Neural crest cell (in vitro differentiated cells): Measurements from ENCODE around the gene NR2E3. TPM values are rescaled to one million over a fixed set of nuclear protein-coding genes. Genes with fewer than 3 reads are reported as not detected.

Source experiments
- DNase-seq: peaks from one replicate; pipeline ENCODE4 v3.0.0; 2021; ENCODE audit warnings: low read depth, mixed read lengths, low spot score
- H3K27ac Mint-ChIP-seq: one replicate; pipeline ENCODE4 v1.8.0; 2021; ENCODE audit warnings: mild to moderate bottlenecking, mixed read lengths; ENCODE audit not compliant: unreplicated experiment
- H3K27me3 Mint-ChIP-seq: 2 replicates; pipeline ENCODE4 v1.8.0; 2021; ENCODE audit warnings: low read depth, mild to moderate bottlenecking, mixed read lengths
- H3K36me3 Mint-ChIP-seq: 2 replicates; pipeline ENCODE4 v1.8.0; 2021; ENCODE audit warnings: low read depth, mild to moderate bottlenecking, mixed read lengths
- H3K4me1 Mint-ChIP-seq: 2 replicates; pipeline ENCODE4 v1.8.0; 2021; ENCODE audit warnings: mixed read lengths
- H3K4me3 Mint-ChIP-seq: one replicate; pipeline ENCODE4 v1.8.0; 2021; ENCODE audit warnings: mild to moderate bottlenecking, mixed read lengths
- H3K9me3 Mint-ChIP-seq: 2 replicates; pipeline ENCODE4 v1.8.0; 2021; ENCODE audit warnings: mixed read lengths
- CTCF ChIP-seq: fragments of 200-600 bp; sonication (generic); conservative IDR thresholded peaks from 2 replicates; pipeline ENCODE4 v1.5.0; 2021; ENCODE audit warnings: antibody characterized with exemption, mild to moderate bottlenecking
- total RNA-seq: library from RNA; stranded (reverse); gene quantifications from 2 replicates; pipeline ENCODE4 v1.2.1, GENCODE V29; 2021

NR2E3 gene
- total RNA-seq, 1 donor from 2014 or later: not detected

- peak; percentile 50 for TF ChIP-seq CTCF
- DNase-seq: no peak
- no peak overlapping the region for H3K27ac Mint-ChIP-seq
These were observed 7.6 kb upstream of the NR2E3 start for GRCh38 chr15:71802770-71803169.

GRCh38 chr15:71804226-71804625 lies 6.1 kb upstream of the NR2E3 start:
- Mint-ChIP-seq H3K27me3 (no peaks in the 10 kb centered on the region), H3K4me3 (no peak overlapping the region), H3K36me3 (peaks cover 2% of the 10 kb centered on the region), H3K4me1 (peaks cover 38% of the 10 kb centered on the region), H3K9me3 (peaks cover 2% of the 10 kb centered on the region), H3K27ac (no peak overlapping the region)
- TF ChIP-seq CTCF: no peak
- DNase-seq: no peak

More at GRCh38 chr15:71802770-71803169, 7.6 kb upstream of the NR2E3 start:
- peaks cover 2% of the 10 kb centered on the region for H3K36me3 Mint-ChIP-seq
- H3K4me3 Mint-ChIP-seq: no peak overlapping the region
- H3K4me1 Mint-ChIP-seq: peaks cover 31% of the 10 kb centered on the region
- no peaks in the 10 kb centered on the region for H3K27me3 Mint-ChIP-seq
- peaks cover 2% of the 10 kb centered on the region for H3K9me3 Mint-ChIP-seq

GRCh38 chr15:71804695-71805470 lies 5.5 kb upstream of the NR2E3 start:
- no peak for DNase-seq
- peaks cover 2% of the 10 kb centered on the region for H3K9me3 Mint-ChIP-seq
- no peaks in the 10 kb centered on the region for H3K27me3 Mint-ChIP-seq
- peaks cover 2% of the 10 kb centered on the region for H3K36me3 Mint-ChIP-seq
- H3K4me3 Mint-ChIP-seq: no peak overlapping the region
- no peak for TF ChIP-seq CTCF
- peaks cover 38% of the 10 kb centered on the region for H3K4me1 Mint-ChIP-seq
- no peak overlapping the region for H3K27ac Mint-ChIP-seq

GRCh38 chr15:71806452-71806931 lies 3.9 kb upstream of the NR2E3 start:
- no peak overlapping the region for H3K4me3 Mint-ChIP-seq
- peaks cover 33% of the 10 kb centered on the region for H3K4me1 Mint-ChIP-seq
- H3K9me3 Mint-ChIP-seq: no peaks in the 10 kb centered on the region
- peak overlapping the region; percentile 86 for H3K27ac Mint-ChIP-seq
- no peak for DNase-seq
- no peaks in the 10 kb centered on the region for H3K27me3 Mint-ChIP-seq
- H3K36me3 Mint-ChIP-seq: no peaks in the 10 kb centered on the region
- no peak for TF ChIP-seq CTCF

- DNase-seq: no peak
- Mint-ChIP-seq H3K4me3 (no peak overlapping the region), H3K36me3 (no peaks in the 10 kb centered on the region), H3K9me3 (no peaks in the 10 kb centered on the region), H3K27me3 (no peaks in the 10 kb centered on the region), H3K27ac (peak overlapping the region; percentile 86), H3K4me1 (peaks cover 33% of the 10 kb centered on the region)
- no peak for TF ChIP-seq CTCF
These were observed 3.2 kb upstream of the NR2E3 start for GRCh38 chr15:71807125-71807629.
